Vagina (tissue), 2 donors: Measurements from ENCODE around the gene HSDL2. TPM values are rescaled to one million over a fixed set of nuclear protein-coding genes. Genes with fewer than 3 reads are reported as not detected.
A peak's percentile ranks its signal among the peaks of the same experiment; 100 is the strongest.

Source experiments
- DNase-seq, 2 donors: peaks; one replicate each; pipeline ENCODE4 v3.0.0-alpha.2; 2017; ENCODE audit errors: extremely low spot score in 2 of 2
- H3K27ac ChIP-seq: fragments of 200-600 bp; sonication (generic); one replicate; pipeline ENCODE4 v1.5.1; 2019
- H3K27me3 ChIP-seq: fragments of 200-600 bp; sonication (generic); one replicate; pipeline ENCODE4 v1.5.1; 2019
- H3K36me3 ChIP-seq, 2 donors: fragments of 200-600 bp; sonication (generic); one replicate each; pipeline ENCODE4 v1.5.1; 2017 to 2019
- H3K4me1 ChIP-seq: fragments of 200-600 bp; sonication (generic); one replicate; pipeline ENCODE4 v1.5.1; 2019
- H3K4me3 ChIP-seq, 2 donors: fragments of 200-600 bp; sonication (generic); 1 replicate in 1 of 2; 2 replicates in 1 of 2; pipeline ENCODE4 v1.5.1; 2016 to 2019
- H3K9me3 ChIP-seq: fragments of 200-600 bp; sonication (generic); one replicate; pipeline ENCODE4 v1.5.1; 2019
- CTCF ChIP-seq, 3 experiments: fragments of 450-650 bp in 2 of 3; fragments of 200-600 bp in 1 of 3; sonication (generic) in 1 of 3; IDR thresholded peaks; one replicate each; pipeline ENCODE4 v1.5.1; 2017 to 2019; ENCODE audit warnings: antibody characterized with exemption in 3 of 3, mild to moderate bottlenecking in 2 of 3, moderate library complexity in 2 of 3
- POLR2A ChIP-seq, 2 donors: fragments of 450-650 bp; IDR thresholded peaks; one replicate each; pipeline ENCODE4 v1.6.1; 2017; ENCODE audit warnings: antibody characterized with exemption in 2 of 2, mild to moderate bottlenecking in 2 of 2, moderate library complexity in 2 of 2
- POLR2AphosphoS5 ChIP-seq, 2 donors: sonication (generic); formaldehyde crosslinking; IDR thresholded peaks; one replicate each; pipeline ENCODE4 v1.9.0; 2017; ENCODE audit warnings: antibody characterized with exemption in 2 of 2, mild to moderate bottlenecking in 2 of 2, low read depth in 1 of 2; ENCODE audit not compliant: insufficient read depth in 1 of 2
- intact Hi-C: fragments of 100-400 bp; cut with DNase I; formaldehyde crosslinking; loops from one replicate; pipeline ENCODE4 v1.15.1; 2023
- total RNA-seq: library from RNA; depleted of rRNA; stranded (reverse); fragments of >200 nt; gene quantifications from one replicate; pipeline ENCODE4 v1.2.3, GENCODE V29; 2016

The HSDL2 gene
- total RNA-seq, 1 donor from 2014 or later, result 25.8 TPM

DNA sequence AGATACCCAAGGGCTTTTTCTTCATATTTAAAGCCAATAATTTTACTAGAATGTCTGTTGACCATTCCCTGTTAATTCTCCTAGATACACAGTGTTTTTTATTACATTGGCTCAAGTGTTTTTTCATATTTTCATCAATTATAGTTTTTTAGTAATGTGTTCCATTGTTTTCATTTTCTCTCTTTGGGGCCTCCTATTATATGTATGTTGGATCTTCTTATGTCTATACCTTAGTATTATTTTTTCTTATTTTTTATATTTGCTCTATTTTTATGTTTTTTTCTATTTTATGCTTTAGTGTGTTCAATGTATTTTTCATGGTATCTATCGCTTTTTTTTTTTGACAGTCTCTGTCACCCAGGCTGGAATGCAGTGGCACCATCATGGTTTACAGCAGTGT is 114.2 kb downstream of the HSDL2 start:
- TF ChIP-seq POLR2AphosphoS5 (IDR thresholded peaks at IDR 0.05; ENCODE audit: insufficient read depth in 1 of 2, low read depth in 1 of 2) (no peak), POLR2A (IDR thresholded peaks at IDR 0.05) (no peak), CTCF (IDR thresholded peaks at IDR 0.05) (no peak)
- peaks cover 33% of the 10 kb centered on the region for H3K4me1 ChIP-seq
- no peaks in the 10 kb centered on the region for H3K27me3 ChIP-seq
- H3K36me3 ChIP-seq, result peaks cover 0 to 7% of the 10 kb centered on the region in 2 donors
- peak overlapping the region; percentile 24 for H3K27ac ChIP-seq
- H3K9me3 ChIP-seq, result no peaks in the 10 kb centered on the region
- no peak for DNase-seq
- no peak overlapping the region for H3K4me3 ChIP-seq
- intact Hi-C loops, result no loop called here

GRCh38 chr9:112495614-112496013 is 115.7 kb downstream of the HSDL2 start:
- Histone ChIP-seq H3K4me1 (peaks cover 25% of the 10 kb centered on the region), H3K27ac (peak overlapping the region; percentile 12), H3K4me3 (no peak overlapping the region), H3K9me3 (no peaks in the 10 kb centered on the region), H3K27me3 (no peaks in the 10 kb centered on the region), H3K36me3 (peaks cover 0 to 7% of the 10 kb centered on the region in 2 donors)
- no peak for DNase-seq
- intact Hi-C loops, result no loop called here
- TF ChIP-seq CTCF (IDR thresholded peaks at IDR 0.05) (no peak), POLR2AphosphoS5 (IDR thresholded peaks at IDR 0.05; ENCODE audit: insufficient read depth in 1 of 2, low read depth in 1 of 2) (no peak), POLR2A (IDR thresholded peaks at IDR 0.05) (no peak)

DNA sequence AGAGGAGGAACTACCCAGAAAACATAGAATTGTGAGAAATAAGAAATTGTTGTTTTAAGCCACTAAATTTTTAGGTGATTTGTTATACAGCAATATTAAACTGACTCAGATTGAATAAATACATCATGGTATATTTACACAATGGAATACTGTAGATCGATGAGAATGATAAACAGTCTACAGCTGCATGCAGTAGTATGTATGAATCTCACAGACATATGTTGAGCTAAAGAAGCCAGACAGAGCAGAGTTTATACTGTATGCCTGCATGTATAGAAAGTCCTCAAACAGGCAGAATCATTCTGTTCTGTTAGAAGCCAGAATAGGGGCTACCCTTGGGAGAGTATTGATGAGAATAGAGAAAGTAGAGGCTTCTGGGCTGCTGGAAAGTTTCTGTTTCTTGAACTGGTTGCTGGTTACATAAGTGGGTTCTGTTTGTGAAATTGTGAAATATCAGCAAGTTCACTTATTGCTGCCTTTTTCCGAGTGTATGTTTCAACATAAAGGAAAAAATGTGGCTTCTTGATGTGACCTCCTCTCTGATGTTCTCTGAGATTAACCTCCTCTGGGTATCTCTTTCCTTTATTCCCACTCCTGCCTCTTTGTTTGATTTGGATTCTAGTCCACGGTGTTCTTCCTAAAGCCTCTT is 116.3 kb downstream of the HSDL2 start:
- DNase-seq, result no peak
- H3K27ac ChIP-seq, result peak overlapping the region; percentile 12
- TF ChIP-seq POLR2A (IDR thresholded peaks at IDR 0.05) (no peak), POLR2AphosphoS5 (IDR thresholded peaks at IDR 0.05; ENCODE audit: insufficient read depth in 1 of 2, low read depth in 1 of 2) (no peak), CTCF (IDR thresholded peaks at IDR 0.05) (no peak)
- H3K27me3 ChIP-seq, result no peaks in the 10 kb centered on the region
- peaks cover 0 to 7% of the 10 kb centered on the region in 2 donors for H3K36me3 ChIP-seq
- intact Hi-C loops, result no loop called here
- no peak overlapping the region for H3K4me3 ChIP-seq
- no peaks in the 10 kb centered on the region for H3K9me3 ChIP-seq
- peaks cover 19% of the 10 kb centered on the region for H3K4me1 ChIP-seq

GRCh38 chr9:112500842-112501241 is 120.9 kb downstream of the HSDL2 start:
- intact Hi-C loops, result no loop called here
- Histone ChIP-seq H3K27ac (no peak overlapping the region), H3K4me3 (no peak overlapping the region), H3K27me3 (no peaks in the 10 kb centered on the region), H3K9me3 (no peaks in the 10 kb centered on the region), H3K4me1 (peaks cover 23% of the 10 kb centered on the region), H3K36me3 (no peaks in the 10 kb centered on the region)
- TF ChIP-seq CTCF (IDR thresholded peaks at IDR 0.05) (no peak), POLR2AphosphoS5 (IDR thresholded peaks at IDR 0.05; ENCODE audit: insufficient read depth in 1 of 2, low read depth in 1 of 2) (no peak), POLR2A (IDR thresholded peaks at IDR 0.05) (no peak)
- DNase-seq, result no peak

- no peak overlapping the region for H3K27ac ChIP-seq
- no peaks in the 10 kb centered on the region for H3K27me3 ChIP-seq
- no peaks in the 10 kb centered on the region for H3K9me3 ChIP-seq
- H3K4me3 ChIP-seq, result no peak overlapping the region
- intact Hi-C loops, result no loop called here
- H3K36me3 ChIP-seq, result no peaks in the 10 kb centered on the region
- H3K4me1 ChIP-seq, result peaks cover 21% of the 10 kb centered on the region
- no peak for DNase-seq
- no peak for TF ChIP-seq POLR2A (IDR thresholded peaks at IDR 0.05)
- TF ChIP-seq POLR2AphosphoS5 (IDR thresholded peaks at IDR 0.05; ENCODE audit: insufficient read depth in 1 of 2, low read depth in 1 of 2), result no peak
- TF ChIP-seq CTCF (IDR thresholded peaks at IDR 0.05), result no peak
These were observed 121.4 kb downstream of the HSDL2 start for GRCh38 chr9:112501287-112501686.
